ENCODE results near the gene FOSL2. TPM values are rescaled to one million over a fixed set of nuclear protein-coding genes. Genes with fewer than 3 reads are reported as not detected.

FOSL2 gene
- total and polyA plus RNA-seq, 4 donors = 23.5 to 97.9 (median 68.5) TPM

DNA sequence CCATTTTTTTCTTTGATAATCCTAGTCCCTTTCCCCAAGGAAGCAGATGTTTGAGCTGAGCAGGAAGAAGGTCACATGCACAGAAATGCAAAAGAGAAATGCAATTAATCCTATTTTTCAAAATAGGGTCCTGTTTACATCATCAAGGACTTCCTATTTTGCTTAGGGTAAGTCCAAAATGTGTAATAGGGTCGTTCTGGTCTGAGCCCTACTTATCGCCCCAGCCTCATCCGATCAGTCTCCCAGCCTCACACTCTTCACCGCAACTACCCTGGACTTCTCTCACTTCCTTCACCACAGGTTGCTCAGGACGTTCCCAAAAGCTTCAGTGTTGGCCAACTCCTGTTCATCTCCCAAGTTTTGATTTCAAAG is 32.8 kb downstream of the FOSL2 start:
- Histone ChIP-seq H3K9me3 (ENCODE audit: control insufficient read depth in 4 of 4, insufficient read depth in 3 of 4, low read length in 3 of 4) (no peaks in the 10 kb centered on the region), H3K36me3 (ENCODE audit: control insufficient read depth in 4 of 4, insufficient read depth in 4 of 4, low read length in 4 of 4) (no peaks in the 10 kb centered on the region), H3K4me1 (ENCODE audit: control insufficient read depth in 5 of 5, insufficient read depth in 5 of 5, low read length in 5 of 5) (peaks cover 0 to 12% (median 8%) of the 10 kb centered on the region in 5 donors), H3K4me3 (no peak overlapping the region), H3K9ac (ENCODE audit: insufficient read depth in 1 of 2, low read length in 2 of 2) (no peak overlapping the region), H3K27me3 (ENCODE audit: control insufficient read depth in 3 of 3, insufficient read depth in 3 of 3, low read length in 2 of 3) (no peaks in the 10 kb centered on the region), H3K27ac (ENCODE audit: low read depth in 1 of 2, low read length in 1 of 2) (no peak overlapping the region)
- no peak for DNase-seq
- WGBS, 2 donors = 42 to 60% methylated on average over 5 of the region's 5 CpGs
- TF ChIP-seq, protein P1, sequence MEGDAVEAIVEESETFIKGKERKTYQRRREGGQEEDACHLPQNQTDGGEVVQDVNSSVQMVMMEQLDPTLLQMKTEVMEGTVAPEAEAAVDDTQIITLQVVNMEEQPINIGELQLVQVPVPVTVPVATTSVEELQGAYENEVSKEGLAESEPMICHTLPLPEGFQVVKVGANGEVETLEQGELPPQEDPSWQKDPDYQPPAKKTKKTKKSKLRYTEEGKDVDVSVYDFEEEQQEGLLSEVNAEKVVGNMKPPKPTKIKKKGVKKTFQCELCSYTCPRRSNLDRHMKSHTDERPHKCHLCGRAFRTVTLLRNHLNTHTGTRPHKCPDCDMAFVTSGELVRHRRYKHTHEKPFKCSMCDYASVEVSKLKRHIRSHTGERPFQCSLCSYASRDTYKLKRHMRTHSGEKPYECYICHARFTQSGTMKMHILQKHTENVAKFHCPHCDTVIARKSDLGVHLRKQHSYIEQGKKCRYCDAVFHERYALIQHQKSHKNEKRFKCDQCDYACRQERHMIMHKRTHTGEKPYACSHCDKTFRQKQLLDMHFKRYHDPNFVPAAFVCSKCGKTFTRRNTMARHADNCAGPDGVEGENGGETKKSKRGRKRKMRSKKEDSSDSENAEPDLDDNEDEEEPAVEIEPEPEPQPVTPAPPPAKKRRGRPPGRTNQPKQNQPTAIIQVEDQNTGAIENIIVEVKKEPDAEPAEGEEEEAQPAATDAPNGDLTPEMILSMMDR (IDR thresholded peaks at IDR 0.05; ENCODE audit: control extremely low read depth, extremely low read depth) = no peak
- ATAC-seq (ENCODE audit: insufficient read depth, low FRiP score) = no peak

DNA sequence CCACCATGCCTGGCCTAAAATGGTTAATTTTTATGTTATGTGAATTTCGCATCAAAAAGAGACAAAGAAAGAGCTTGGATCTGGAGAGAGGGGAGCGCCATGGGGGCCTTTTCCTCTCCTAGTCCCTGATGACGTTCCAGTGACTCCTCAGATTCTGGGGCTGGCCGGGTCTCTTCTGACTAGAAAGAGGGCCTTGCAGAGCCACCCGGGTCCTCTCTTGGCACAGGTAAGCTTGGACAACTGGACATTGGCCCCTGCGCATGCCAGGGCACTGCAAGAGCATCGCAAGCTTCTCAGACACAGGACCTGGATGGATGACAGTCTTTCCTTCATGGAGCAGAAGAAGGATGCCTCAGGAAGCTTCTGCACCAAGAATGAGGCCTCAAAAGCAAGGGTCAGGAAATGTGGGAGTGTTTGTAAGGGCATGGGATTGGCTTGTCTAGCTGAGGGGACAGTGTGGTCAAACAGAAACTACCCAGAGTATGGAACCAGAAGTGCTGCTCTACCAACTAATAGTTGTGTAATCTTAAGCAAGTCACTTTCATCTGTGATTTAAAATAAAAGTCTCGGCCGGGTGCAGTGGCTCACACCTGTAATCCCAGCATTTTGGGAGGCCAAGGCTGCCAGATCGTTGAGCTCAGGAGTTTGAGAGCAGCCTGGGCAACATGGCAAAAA is 35.2 kb downstream of the FOSL2 start:
- 85 to 86% methylated on average over 10 of the region's 10 CpGs for WGBS, 2 donors
- H3K4me1 ChIP-seq (ENCODE audit: control insufficient read depth in 5 of 5, insufficient read depth in 5 of 5, low read length in 5 of 5) = peaks cover 0 to 12% (median 8%) of the 10 kb centered on the region in 5 donors

DNA sequence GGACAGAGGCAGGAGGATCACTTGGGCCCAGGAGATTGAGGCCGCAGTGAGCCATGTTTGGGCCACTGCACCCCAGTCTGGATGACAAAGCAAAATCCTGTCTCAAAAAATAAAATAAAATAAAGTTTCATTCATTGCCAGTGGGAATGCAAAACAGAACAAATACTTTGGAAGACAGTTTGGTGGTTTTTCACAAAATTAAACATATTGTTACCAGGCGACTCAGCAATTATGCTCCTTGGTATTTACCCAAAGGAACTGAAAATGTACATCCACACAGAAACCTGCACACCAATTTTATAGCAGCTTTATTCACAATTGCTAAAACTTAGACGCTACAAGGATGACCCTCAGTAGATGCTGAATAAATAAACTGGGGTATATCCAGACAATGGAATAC is 35.8 kb downstream of the FOSL2 start:
- no peak for DNase-seq
- no peak for ATAC-seq (ENCODE audit: insufficient read depth, low FRiP score)
- H3K4me3 ChIP-seq = no peak overlapping the region
- no peaks in the 10 kb centered on the region for H3K36me3 ChIP-seq (ENCODE audit: control insufficient read depth in 4 of 4, insufficient read depth in 4 of 4, low read length in 4 of 4)
- no peaks in the 10 kb centered on the region for H3K27me3 ChIP-seq (ENCODE audit: control insufficient read depth in 3 of 3, insufficient read depth in 3 of 3, low read length in 2 of 3)
- WGBS, 2 donors = 91 to 94% methylated on average over 3 of the region's 3 CpGs
- peaks cover 0 to 11% (median 8%) of the 10 kb centered on the region in 5 donors for H3K4me1 ChIP-seq (ENCODE audit: control insufficient read depth in 5 of 5, insufficient read depth in 5 of 5, low read length in 5 of 5)
- no peak overlapping the region for H3K9ac ChIP-seq (ENCODE audit: insufficient read depth in 1 of 2, low read length in 2 of 2)
- peaks cover 0 to 5% (median 0%) of the 10 kb centered on the region in 4 donors for H3K9me3 ChIP-seq (ENCODE audit: control insufficient read depth in 4 of 4, insufficient read depth in 3 of 4, low read length in 3 of 4)
- H3K27ac ChIP-seq (ENCODE audit: low read depth in 1 of 2, low read length in 1 of 2) = no peak overlapping the region
- TF ChIP-seq, protein P1 (IDR thresholded peaks at IDR 0.05; ENCODE audit: control extremely low read depth, extremely low read depth) = no peak

More for the DNA sequence above, 35.2 kb downstream of the FOSL2 start:
- H3K4me3 ChIP-seq = no peak overlapping the region
- DNase-seq (no peak), ATAC-seq (ENCODE audit: insufficient read depth, low FRiP score) (no peak)
- no peaks in the 10 kb centered on the region for H3K36me3 ChIP-seq (ENCODE audit: control insufficient read depth in 4 of 4, insufficient read depth in 4 of 4, low read length in 4 of 4)
- H3K9me3 ChIP-seq (ENCODE audit: control insufficient read depth in 4 of 4, insufficient read depth in 3 of 4, low read length in 3 of 4) = no peaks in the 10 kb centered on the region
- H3K27ac ChIP-seq (ENCODE audit: low read depth in 1 of 2, low read length in 1 of 2) = no peak overlapping the region
- H3K27me3 ChIP-seq (ENCODE audit: control insufficient read depth in 3 of 3, insufficient read depth in 3 of 3, low read length in 2 of 3) = no peaks in the 10 kb centered on the region
- TF ChIP-seq, protein P1 (IDR thresholded peaks at IDR 0.05; ENCODE audit: control extremely low read depth, extremely low read depth) = no peak
- no peak overlapping the region for H3K9ac ChIP-seq (ENCODE audit: insufficient read depth in 1 of 2, low read length in 2 of 2)
